22Rv1 (cell line): ENCODE results near the gene EMILIN1.

Experiments used
- H3K27ac ChIP-seq: fragments of 450-650 bp; 2 replicates; pipeline ENCODE4 v1.5.1; 2017
- CTCF ChIP-seq: fragments of 450-650 bp; IDR thresholded peaks from 2 replicates; pipeline ENCODE4 v1.5.1; 2017; ENCODE audit warnings: mild to moderate bottlenecking
- ZFX ChIP-seq: fragments of 450-650 bp; IDR thresholded peaks from 2 replicates; pipeline ENCODE4 v1.6.1; 2017; ENCODE audit warnings: antibody characterized with exemption, borderline replicate concordance

Gene EMILIN1

GRCh38 chr2:27069961-27070618 lies 8.3 kb upstream of the EMILIN1 start:
- peak overlapping the region; percentile 78; the same call in 1 of the 2 replicates for H3K27ac ChIP-seq
- TF ChIP-seq CTCF = no peak

DNA sequence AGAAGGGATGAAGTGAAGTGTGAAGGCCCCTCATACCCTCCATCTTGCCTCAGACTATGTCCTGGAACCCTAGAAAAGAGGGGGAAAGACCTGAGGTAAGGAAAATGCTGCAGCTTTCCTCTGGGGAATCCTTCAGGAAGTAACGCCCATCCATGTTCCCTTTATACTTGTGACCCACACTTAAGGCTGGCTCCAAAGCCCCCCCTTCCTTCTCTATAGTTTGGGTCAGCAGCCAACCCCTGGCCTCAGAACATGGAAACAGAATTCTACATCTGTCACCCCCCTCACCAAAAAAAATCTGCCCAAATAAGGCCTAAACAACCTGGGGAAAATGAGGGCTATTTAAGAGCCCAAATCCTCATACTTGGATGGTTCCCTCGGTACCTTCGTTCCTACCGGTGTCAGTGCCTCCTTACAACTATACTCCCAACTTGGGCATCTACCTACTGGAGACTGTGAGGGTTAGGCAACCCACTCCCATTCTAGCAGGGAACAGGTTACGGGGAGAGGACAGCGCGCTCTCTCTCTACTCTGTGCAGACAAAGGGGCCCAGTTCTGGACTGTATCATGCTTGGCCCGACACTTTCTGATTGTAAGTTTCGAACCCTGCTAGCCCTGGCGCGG lies 7.7 kb upstream of the EMILIN1 start:
- H3K27ac ChIP-seq = peak overlapping the region; percentile 78
- TF ChIP-seq CTCF = no peak
- no peak for TF ChIP-seq ZFX

GRCh38 chr2:27071277-27071989 lies 7.0 kb upstream of the EMILIN1 start, which contains the start of gene OST4:
Gene OST4, minus strand, starts transcription at chr2:27071654.
- peak within 1 kb of the TSS; percentile 78 for H3K27ac ChIP-seq
- TF ChIP-seq ZFX (no peak), CTCF (peak; percentile 12; the same call in 1 of the 2 replicates)

DNA sequence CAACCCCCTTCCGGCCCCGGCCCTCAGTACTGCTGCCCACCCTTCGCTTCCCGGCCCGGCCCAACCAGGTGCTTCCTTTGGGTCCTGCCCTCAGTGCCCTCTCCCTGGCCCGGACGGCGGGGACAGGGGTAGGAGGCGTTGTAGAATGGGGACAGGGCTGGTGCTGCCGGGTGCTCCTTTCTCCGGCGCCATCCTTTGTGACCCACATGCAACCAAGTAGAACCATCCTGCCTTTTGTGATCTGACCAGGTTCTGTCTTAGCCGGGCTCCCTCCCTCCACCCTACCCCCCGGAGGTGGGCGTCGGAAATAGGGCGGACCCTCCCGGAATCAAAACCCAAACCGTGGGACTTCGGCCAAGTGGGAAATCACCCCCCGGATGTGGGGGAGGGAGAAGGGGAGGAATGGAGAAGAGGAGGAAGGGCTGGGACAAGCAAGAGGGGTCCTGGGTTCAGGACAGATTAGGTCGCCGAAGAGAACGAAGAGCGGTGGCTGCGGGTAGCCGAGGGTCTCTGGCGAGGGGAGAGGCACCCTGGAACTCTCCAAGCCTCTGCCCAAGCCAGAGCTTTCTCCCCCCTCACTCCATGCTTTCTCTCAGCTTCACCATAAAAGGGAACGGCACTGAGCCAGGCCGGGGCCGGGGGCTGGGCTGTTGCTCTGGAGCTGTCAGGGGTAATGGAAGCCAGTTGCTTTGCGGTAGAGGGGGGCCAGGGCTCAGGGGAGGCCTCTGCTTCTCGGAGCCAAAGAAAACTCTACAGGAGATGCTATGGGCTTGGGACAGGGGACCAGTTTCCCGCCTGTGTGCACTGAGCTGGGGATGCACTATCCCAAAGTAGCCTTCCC lies 6.2 kb upstream of the EMILIN1 start:
- H3K27ac ChIP-seq = 0 out of 2 replicates have a peak overlapping the region, but pooled peaks have one; percentile 78

DNA sequence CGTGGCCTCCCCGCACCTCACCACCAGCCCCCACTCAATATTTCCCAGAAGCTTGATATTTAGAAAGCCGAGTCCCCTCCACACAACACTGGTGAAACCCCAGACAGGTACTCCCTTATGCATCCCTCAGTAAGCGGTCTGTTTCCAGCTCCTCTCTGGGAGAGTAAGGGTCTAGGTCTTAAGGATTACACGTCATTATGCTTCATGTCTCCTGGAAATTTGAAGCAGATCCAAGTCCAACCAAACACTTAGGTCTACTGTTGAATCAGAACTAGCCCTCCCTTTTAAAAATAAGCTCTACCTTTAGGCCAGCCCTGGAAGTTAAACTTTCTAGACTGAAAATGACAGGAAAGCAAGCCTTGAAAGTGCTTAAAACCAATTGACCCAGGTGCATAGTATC lies 5.5 kb upstream of the EMILIN1 start:
- H3K27ac ChIP-seq = no peak overlapping the region
- TF ChIP-seq ZFX (no peak), CTCF (no peak)

More for the DNA sequence above, 6.2 kb upstream of the EMILIN1 start:
- no peak for TF ChIP-seq ZFX
- no peak for TF ChIP-seq CTCF

GRCh38 chr2:27073782-27074181 lies 4.6 kb upstream of the EMILIN1 start:
- TF ChIP-seq CTCF (no peak), ZFX (no peak)

More at GRCh38 chr2:27073782-27074181, 4.6 kb upstream of the EMILIN1 start:
- no peak overlapping the region for H3K27ac ChIP-seq
